SIG-M5 (cell line): ENCODE results near the gene ZNF189.

ENCODE experiments used
- DNase-seq: peaks from one replicate; lab custom pipeline; 2025; lab: John Stamatoyannopoulos, UW

The ZNF189 gene

DNA sequence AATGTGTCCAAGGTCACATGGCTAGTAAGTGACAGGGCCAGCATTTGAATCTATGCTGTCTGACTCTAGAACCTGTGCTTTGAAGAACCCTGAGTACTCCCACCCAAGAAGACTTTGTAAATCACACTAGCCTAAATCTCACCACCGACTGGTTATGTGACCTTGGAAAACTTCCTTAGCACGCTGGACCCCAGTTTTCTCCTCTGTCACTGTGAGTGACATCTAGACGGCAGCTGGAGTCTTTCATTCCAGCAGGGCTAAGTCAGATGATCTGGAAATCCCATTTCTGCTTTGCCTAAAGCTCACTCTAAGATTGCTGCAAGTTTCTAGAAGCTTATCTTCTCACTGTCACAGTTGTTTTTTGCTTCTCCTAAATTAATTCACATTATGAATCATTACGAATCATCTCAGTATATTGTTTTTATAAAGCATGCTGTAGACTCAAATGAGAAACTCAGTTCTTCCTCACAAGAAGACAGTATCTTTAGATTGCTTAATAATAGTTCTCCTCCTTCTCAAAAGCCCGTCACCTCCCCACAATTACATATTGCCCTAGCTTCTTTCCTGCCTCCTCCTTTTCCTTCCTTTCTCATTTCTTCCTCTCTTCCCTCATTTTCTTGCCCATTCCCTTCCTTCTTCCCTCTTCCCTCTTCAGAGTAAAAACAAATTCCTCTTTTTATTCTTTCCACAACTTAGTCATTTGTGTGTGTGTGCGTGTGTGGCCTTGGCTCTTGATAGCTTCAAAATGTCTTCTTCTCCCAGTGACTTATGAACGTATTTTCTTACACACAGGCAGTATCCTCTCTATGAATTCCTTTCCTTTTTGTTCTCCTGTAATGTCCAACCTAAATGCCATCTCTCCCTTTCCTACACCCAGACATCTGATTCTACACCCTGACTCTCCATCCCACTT lies 20.1 kb downstream of the ZNF189 start:
- no peak for DNase-seq

DNA sequence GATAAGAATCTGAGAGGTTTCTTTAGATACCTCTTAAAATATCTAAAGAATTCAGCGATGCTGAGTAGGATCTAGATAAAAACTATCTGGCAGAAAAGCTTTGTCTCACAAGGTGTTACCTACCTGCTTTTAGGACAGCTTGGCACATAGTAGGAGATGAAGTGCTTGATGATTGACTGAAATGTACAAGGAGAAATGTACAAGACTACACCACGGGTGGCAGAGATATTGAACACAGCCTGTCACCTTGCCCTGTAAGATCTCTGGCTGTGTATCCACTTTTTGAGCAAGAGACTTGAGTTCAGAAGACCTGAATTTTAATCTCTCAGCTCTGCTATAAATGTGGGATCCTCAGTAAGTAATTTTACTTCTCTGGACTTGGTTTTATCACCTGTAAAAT lies 21.2 kb downstream of the ZNF189 start:
- no peak for DNase-seq

DNA sequence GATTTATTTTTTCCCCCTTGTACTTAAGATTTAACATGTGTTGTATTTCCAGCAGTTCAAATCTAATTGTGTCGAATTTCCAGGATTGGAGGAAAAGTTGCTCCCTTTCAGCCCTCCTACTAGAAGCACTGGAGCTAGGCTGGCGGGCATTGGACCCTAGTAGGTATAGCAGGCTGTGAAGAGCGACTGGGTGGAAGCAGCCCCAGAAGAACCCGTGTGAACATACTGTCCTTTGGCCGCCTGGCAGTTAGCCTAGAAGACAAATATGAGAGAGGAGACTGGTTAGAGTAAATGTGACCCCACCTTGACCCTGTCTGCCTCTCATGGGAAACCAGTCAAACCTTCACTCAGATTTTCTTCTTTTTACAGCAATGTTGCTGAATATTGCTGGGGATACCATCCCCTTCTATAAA lies 23.0 kb downstream of the ZNF189 start:
- DNase-seq, result no peak

DNA sequence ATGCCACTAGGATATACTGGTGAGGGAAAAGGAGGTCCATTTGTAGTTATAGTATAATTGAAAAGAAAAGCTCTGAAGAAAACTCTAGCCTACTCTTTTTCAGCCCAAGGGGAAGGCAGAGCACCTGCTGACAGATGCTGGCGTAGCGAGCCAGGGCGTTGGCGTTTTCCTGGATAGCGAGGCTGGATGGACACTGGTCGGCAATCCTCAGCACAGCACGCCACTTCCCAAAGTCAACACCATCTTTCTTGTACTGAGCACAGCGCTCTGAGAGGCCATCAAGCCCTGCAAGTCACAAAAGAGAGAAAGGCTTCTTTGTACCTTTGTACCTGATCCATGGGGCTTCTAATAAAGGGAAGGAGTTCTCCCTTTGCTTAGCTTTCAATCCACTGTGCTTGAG lies 28.7 kb downstream of the ZNF189 start:
- no peak for DNase-seq

DNA sequence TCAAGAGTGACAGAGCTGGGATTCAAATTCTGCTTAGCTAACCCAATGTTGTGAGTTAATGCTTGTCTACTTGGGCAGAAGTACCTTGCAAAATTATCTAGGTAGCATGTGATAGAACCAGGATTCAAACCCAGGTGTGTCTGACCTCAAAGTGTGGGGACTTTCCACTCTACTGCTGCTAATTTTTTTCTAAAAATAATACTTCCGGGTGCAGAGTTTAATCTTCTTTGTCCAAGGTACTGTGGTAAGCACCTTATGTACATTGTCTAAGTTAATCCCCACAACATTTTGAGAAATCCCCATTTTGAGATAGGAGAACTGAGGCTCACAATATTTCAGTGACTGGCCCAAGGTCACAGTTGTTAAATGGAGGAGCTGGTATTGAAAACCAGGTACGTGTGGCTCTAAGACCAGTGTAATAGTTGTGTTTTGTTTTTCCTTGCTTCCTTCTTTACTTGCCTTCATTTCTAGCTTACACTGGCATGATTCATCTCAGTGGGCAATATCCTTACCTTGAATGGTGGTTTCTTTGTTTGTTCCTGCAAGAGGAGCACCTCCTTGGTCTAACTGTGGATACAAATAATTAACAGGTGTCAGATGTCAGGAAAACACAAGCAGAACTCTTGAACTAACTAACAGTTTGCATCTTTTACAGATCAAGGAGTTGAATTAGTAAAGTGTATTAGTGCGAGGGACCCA lies 29.5 kb downstream of the ZNF189 start:
- DNase-seq, result no peak

DNA sequence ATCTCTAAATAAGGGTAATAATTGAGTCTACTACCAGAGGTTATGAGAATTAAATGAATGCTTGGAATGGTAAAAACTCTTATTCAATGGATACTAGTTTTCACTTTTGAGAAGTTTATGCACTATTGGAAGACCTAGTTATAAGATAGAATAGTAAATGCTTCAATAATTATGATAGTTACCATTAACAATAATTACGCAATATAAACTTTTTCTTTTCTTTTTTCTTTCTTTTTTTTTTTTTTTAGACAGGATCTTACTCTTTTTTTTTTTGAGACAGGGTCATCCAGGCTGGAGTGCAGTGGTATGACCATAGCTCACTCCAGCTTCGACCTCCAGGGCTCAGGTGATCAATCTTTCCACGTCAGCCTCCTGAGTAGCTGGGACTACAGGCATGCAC lies 30.3 kb downstream of the ZNF189 start:
- DNase-seq, result no peak

DNA sequence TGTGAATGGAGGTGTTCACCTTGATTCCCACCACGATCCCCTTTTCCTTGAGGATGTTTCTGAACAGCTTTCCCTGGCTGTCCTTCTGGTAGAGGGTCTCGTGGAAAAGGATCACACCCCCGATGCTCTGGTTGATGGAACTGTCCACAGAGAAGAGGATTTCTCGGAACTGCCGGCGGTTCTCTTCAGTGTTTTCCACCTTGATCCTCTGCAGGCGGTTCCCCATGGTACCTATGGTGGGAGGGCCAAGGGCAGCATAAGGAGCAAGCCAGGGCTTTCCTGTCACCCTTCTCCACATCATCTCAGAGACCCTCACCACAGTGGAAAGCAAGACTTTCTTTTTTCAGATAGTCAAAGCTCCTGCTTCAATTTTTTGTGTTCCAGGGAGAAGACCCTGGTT lies 31.1 kb downstream of the ZNF189 start:
- no peak for DNase-seq

DNA sequence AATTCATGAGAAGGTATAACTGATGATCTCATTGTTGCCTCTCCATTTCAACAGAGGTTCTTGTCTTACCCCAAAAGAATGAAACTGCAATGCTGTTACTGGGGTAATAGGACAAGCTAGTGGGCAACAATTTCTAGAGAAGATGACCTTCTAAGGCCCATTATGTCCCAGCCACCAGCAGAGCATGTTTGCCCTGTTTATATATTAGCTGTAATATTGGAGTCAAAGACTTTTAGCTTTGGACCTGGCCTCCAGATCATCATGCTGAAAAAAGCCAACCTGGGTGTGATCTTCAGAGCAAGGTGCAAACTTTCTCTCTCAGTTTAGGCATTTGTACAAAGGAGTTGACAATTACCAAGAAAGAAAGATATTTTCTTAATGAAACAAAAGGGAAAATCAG lies 33.5 kb downstream of the ZNF189 start:
- DNase-seq, result no peak

DNA sequence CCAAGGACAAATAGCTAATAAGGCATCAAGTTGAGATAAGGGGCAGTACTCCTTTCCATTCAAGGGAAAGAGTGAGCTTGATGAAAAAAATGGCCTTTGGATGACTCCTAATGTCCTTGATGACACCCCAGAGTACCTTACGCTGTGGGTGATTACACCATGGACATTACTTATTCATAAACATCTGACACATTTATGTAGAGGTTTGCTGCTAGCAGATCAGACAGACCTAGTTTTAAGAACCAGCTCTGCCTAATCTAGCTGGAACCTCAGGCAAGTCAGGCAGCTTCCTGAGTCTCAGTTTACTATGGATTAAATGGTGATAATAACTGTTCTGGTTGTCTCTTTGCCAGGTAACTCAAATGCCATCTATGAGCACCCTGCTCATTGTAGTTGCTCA lies 34.1 kb downstream of the ZNF189 start:
- DNase-seq, result no peak

DNA sequence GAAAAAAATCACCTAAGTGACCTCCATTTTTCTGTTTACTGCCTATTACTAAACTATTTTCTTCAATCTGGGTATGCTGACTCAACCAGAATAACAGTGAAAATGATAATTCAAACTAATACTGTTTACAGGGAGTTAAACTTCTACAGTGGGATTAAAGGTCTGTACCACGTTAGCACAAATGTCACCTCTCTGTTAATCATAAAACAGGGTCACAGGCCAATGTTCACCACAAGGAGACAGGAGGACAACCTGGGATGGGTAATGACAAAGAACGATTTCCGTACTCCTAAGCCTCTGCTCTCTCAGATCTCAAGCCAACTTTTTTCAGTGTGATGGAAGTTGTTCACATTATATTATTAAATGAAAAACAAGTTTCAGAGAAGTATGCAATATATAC lies 34.6 kb downstream of the ZNF189 start:
- no peak for DNase-seq

DNA sequence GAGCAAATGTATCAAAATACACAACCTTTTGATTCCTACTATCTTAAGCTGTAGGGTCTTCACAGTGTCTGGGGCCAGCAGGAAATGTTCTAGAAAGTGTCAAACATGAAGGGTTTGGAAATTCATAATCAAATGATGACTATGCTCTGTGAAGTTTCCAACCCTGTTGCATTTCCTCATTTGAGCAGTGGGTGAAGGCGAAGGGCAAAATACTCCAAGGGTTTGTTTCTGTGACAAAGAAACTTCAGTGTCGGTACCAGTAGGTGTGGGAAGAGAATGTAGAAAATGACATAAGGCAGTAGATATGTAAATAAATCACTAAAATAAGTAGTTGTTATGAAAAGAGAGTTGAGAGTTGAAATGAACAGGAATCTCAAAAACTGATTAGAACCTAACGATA lies 36.3 kb downstream of the ZNF189 start:
- DNase-seq, result no peak

DNA sequence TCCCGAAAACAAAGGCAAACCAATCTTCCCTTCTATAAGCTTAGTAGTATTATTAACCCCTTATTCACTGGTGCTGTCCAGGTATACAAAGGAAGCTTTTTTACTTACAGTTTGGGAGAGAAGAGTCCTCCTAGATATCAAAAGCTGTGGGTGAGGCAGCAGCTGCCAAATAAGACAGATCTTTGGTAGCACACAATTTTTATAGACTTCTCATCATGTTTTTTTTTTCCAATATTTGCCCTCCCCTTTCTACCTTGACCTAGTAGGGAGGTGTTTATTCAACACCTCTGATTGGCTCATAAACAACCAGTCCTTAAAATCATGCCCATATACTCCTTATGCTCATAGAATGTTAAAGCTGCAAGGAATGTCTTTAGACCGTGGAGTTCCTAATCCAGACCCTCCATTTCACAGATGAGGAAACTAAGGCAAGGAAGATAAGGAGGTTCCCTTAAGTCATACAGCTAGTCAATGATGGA lies 37.0 kb downstream of the ZNF189 start, which contains the start of gene ALDOB:
Gene ALDOB, minus strand, starts transcription at position 174 of the 479 bp plus-strand sequence. CDS start 4,887 bp downstream, outside the sequence.
- DNase-seq, result no peak

DNA sequence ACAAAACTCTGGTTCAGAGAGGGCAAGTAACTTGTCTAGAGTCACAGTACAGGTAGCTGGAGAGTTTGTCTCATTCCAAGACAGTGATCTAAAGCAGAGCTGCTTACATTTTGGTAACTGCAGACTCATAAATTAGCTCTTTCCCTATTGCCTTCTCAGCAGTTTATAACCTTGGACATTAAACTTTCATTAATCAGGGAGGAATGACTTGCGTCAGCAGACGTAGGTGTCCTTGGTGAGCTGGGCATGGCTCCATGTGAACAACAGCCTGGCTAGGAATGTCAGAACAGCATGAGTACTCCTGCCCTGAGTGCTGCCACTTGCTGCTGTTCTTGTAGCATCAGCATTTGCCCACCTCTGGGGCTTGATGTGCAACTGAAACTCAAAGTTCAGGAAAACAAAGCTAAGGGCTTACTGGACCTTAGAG lies 39.2 kb downstream of the ZNF189 start:
- DNase-seq, result no peak

DNA sequence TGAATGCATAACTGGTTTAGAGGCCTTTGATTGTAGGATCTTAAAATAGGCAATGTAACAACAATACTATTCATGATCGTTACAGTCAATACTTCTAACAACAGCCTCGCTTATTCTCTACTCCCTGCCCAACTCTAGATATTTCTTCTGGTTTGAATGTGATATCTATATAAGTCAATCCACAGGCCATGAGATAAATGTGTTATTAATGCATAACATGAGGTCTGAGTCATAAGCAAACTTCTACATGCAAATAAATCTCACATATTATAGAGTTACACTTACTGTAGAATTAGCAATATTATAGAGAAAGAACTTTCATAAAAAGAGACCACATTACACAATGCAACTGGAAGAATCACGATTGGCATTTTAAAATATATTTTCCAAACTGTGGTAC lies 39.9 kb downstream of the ZNF189 start:
- DNase-seq, result no peak

DNA sequence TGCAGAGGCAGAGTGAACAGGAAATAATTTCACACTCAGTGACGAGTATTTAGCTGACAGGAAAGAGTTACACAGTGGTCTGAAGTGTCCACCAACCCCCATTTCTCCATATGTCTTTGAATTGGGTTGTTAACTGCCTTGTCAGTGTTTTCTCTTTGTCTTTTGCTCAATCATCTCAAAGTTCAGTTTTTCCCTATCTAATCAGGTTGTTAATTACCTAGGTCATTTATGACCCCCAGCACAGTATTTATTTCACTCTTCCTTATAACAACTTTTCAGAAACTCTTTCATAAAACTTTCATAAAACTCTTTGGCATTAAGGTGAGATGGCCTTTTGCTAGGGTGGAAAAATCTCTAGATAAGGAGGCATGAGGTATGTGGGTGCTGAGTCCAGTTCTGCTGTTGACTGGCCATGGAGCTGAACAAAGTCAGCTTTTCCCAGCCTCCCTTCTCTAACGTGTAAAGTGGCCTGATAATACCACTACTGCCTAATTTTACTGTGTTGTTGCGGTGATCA lies 42.1 kb downstream of the ZNF189 start:
- DNase-seq, result no peak

DNA sequence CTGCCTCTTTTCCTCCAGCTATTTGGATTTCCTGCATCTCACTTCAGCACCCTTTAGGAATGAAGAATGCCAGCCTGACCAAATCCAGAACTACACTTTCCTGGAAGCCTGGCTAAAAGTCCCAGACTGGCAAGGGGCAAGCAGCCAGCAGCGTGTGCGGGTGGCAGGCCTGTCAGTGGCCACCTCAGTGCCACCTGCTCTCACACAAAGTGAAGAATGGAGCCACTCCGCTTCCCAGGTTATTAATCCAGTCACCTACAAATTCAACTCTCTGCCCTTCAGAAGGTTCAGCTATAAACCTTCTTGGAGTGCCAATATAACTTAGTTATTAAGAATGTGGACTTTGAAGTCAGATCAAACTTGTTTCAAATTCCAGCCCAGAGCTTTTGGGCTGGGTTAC lies 43.7 kb downstream of the ZNF189 start:
- no peak for DNase-seq

DNA sequence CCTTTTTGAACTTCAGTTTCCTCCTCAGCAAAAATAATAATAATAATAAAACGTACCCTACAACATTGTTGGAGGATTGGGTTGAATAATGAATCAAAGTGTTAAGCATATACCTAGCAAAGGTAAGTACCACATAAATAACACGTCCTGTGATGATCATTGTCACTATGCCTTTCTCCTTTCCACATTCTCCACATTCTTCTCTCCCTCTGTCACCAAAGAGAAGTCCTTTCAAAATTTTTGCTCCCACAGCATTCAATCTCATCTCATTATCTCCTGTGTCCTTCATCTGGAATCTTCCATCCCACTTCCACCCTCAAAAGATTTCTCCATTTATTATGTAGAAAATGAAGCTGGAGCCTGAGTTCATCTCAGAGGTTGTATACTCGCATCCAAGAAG lies 44.1 kb downstream of the ZNF189 start:
- no peak for DNase-seq

DNA sequence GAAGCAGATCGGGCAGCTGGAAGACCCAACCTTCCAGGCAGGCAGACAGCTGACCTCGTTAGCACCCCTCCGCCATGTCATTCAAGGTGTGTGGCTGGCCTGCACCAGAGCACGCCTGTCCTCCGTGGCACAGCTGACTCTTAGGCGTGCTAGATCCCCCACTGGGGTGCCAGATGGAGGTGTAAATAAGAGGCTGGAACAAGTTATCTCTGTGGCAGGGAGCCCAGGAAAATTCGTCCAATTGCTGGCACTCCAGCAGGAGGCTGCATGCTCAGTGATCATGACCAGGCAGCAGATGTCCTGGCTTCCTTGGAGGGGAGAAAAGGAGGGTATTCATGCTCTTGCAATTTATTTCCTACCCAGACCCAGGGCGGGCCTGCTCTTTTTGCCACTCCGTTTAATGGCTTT lies 44.7 kb downstream of the ZNF189 start:
- no peak for DNase-seq

DNA sequence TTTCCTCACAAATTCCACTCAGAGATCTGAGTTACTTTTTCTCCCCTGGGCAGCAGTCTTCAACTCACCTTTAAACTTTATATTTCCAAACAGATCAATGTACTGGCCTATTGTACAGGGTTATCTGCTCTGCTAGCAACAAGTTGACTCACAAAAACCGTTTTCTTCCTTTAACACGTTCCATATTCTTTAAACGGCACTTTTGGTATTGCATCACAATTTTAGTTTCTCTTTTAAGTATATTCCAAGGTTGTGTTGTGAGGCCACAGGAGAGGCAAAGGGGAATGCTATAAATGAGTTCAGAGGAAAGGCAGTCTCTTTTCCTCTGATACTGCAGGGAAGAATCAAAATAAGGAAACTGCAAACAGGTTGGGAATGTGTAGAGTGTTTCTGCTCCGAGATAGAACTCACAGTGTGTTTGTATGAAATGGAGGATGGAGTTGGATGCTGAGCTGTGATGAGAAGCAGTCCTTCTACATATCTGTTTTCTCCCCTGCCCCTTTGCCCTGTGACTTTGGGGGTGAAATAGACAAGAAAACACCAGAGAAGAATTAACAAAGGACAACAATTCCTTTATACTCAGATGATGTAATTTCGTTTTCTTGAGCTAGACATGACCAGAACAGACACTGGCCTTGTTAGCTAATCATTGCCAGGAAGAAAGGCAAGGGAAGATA lies 46.8 kb downstream of the ZNF189 start:
- DNase-seq, result no peak

DNA sequence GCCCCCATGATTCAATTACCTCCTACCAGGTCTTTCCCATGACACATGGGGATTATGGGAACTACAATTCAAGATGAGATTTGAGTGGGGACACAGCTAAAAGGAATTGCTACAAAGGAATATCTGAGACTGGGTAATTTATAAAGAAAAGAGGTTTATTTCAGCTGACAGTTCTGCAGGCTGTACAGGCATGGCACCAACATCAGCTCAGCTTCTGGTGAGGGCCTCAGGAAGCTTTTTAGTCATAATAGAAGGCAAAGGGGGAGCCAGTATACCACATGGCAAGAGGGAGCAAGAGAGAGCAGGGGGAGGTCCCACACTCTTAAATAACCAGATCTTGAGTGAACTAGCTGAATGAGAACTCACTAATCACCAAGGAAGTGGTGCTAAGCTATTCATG lies 48.1 kb downstream of the ZNF189 start:
- no peak for DNase-seq

DNA sequence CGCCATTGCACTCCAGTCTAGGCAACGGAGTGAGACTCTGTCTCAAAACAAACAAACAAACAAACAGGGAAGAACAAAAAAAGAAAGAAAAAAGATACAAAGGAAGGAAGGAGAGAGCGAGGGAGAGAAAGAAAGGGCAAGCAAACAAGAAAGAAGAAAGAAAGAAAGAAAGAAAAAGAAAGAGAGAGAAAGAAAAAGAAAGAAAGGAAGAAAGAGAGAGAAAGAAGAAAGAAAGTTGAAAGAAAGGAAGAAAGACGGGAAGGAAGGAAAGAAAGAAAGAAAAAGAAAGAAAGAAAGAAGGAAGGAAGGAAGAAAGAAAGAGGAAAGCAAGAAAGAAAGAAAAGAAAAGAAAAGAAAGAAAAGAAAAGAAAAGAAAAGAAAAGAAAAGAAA lies 50.0 kb downstream of the ZNF189 start:
- no peak for DNase-seq

DNA sequence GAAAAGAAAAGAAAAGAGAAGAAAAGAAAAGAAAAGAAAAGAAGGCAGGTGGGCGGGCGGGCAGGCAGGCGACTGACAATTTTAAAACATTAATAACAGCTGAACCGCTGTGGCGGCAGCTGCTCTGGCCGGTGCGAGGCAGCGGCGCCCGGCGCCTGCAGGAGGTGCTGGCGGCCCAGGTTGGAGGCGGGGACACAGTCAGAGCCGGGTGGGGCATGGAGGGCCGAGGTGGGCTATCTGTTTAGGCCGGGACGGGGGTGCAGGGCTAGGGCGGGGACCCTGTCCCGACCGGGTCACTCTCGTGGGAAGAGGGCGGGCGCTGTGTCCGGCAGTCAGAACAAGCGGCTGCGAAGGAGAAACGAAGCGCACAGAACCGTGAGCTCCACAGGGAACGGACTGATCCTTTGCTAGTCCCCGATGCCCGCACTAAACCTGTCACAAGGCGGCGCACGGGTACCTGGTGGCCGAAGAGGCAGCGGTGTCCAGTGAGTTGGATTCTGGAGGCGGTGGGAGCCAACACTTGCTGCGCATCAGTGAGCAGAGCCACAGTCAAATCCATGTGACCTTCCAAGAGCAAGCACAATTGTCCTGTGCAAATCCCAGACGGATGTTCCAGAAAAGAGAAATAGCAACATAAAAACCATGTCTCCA lies 50.5 kb downstream of the ZNF189 start:
- DNase-seq, result no peak
